SK-N-DZ (cell line): ENCODE results near the gene GNG2. TPM values are rescaled to one million over a fixed set of nuclear protein-coding genes. Genes with fewer than 3 reads are reported as not detected.
A peak's percentile ranks its signal among the peaks of the same experiment; 100 is the strongest.

Experiments used
- DNase-seq: peaks from one replicate; pipeline ENCODE4 v3.0.0-alpha.2; 2015; ENCODE audit warnings: low spot score
- polyA plus RNA-seq, 2 experiments: library from polyadenylated mRNA; depleted of rRNA; stranded (reverse); fragments of >200 nt; gene quantifications; 2 replicates each; pipeline ENCODE4 v1.2.3, GENCODE V29; 2014

GNG2 gene
- polyA plus RNA-seq (2014; cell fraction: cytosol; rRNA removed): 24.7 and 30.0 TPM in 2 replicates
- polyA plus RNA-seq (2014; cell fraction: nucleus; rRNA removed): 7.7 and 10.0 TPM in 2 replicates

DNA sequence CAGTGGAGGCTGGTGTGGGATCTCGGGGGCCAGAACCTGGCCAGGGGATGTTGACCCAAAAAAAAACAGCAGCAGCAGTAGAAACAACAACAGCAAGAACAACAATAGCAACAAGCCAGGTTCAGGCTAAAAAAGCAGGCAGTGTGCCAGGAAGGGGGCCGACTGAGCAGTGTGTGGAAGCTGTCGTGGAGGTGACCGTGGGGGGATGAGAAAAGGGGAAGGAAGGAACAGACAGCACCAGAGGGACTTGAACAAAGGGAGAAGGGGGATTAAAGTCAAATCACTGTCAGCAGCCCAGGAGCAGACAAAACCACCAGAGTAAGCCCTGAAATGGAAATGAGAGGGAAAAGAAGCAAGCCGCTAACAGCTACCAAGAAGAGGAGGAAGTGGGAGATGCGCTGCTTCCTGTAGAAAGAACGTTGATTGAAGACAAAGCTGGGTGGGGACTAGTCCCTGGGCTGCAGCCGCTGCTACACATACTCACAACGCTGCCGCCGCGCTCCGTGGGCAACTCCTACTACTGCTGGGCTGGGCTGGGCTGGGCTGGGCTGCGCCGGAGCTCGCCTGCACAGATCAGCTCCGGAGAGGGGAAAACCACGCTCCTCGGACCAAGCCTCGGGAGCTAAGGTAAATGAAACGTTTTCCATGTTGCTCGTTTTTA, at the start of gene GNG2:
Gene GNG2 (plus strand): TSS at position 449 of the 661 bp plus-strand sequence. CDS start 90,067 bp downstream, outside the sequence.
- peak; percentile 69 for DNase-seq

DNA sequence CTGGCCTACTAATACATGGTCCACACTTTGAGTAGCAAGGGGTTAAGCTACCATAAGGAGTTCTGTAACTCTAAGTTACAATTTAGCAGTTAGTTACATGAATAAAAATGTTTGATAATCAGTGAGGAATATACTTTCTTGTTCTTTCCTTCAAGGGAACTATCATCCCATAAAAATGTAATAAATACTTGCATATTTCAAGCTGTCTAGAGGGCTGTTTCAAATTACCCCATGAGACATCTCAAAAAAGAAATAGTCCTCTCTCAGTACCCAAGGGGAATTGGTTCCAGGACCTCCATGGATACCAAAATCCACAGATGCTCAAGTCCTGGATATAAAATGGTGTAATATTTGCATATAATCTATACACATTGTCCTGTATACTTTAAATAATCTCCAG, 48.7 kb upstream of the GNG2 start:
- no peak for DNase-seq

DNA sequence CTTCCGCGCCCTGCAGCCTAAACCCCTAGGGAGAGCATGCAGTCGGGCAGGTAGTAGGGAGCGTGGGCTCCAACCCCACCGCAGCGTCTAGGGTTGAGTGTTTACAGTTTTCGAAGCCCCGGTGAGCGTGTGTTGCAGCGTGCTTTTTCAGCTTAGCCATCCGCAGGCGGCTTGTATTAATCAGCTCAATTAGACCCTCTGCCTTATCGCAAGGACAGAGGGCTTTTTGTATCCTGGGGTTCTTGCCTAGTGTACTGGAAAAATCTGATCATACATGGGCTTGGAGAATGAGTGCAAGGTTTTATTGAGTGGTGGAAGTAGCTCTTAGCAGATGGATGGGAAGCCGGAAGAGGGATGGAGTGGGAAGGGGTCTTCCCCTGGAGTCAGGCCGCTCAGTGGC, 44.4 kb upstream of the GNG2 start:
- no peak for DNase-seq

DNA sequence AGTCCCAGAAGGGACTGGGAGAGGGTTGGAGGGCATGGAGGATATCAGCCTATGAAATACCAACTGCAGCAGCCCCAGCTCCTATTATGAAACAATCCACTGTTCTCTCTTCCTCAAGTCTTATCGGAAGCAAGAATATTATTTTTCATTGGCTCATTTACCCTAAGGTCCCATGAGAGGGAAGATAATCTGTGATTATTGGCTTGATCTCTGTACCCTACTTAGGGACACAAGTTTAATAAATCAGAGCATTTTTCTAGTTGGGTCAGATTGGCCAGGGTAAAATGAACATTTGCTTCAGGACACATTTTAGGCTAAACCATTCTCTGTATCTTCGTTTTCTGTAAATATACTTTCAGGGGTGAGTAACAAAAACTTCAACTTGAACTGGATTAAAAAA, 43.1 kb upstream of the GNG2 start:
- no peak for DNase-seq

DNA sequence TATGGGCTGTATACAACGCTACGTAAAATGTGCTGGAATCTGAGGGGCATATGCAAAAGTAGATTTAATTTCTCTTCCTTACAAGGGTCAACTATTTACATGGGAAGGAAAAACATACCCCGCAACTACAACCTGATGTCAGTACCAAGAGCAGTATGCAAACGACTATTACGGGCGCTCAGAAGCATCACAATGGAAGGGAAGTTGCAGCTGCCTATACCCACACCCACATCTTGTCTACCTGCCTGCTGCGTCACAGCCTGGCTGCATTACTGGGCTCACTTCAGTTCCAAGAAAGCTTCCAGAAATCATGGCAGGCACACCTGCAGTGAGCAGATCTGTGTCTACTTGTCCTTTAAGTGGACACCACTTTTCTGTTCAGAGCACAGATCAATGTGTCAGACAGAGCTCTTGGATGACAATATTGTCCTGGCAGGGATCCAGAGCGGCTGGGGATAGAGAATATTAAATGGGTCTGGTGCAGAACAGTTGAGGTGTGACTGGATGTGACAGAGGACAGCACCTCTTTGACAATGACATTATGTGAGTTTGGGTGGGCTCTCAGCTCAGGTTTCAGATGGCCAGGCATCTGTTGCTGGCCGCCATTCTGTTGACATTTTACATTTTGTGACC, 41.5 kb upstream of the GNG2 start:
- peak; percentile 62 for DNase-seq

DNA sequence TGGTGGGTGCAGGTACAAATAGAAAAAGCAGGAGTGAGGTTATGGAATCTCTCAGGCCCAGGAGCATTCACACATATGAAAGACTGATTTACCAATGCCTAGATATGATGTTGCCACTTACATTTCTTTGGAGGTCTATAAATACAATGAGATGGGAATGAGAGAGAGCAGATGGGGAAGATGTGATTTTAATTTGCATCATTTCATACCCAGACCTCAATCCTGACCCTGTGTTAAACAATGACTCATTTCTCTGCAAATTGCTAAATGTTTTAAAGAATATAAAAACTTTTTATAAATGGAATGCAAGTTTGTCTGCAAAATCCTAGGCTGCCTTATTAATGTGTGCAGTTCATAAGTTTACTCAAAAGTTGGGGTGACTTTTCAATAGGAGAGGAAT, 38.6 kb upstream of the GNG2 start:
- DNase-seq: no peak

DNA sequence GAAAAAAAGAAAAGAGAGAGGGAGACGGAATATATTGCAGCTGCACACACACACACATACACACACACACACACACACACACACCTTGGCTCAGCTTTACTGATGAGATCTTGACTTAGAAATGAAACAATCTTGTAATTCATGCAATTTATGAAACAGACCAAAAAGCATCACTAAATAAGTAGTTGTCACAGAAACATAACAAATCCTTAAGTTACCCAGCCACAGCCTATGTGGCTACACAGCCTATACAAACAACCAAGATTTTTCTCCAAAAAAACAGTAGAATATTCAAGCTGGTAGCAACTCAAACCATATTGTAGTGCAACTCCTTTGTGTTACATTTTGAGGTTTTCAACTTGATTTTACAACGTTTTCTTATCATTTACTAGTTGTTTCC, 37.9 kb upstream of the GNG2 start:
- DNase-seq: no peak

DNA sequence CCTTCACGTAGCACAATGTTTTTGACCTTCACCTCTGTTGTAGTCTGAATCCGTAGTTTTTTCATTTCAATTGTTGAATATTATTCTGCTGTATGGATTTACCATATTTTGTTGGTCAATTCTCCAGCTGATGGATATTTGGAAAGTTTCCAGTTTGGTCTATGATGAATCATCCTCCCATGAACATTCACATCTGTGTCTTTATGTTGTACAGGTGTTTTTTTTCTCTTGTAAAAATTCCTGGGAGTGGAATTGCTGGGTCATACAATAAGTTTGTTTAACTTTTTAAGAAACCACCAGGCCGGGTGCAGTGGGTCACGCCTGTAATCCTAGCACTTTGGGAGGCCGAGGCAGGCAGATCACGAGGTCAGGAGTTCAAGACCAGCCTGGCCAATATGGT, 36.7 kb upstream of the GNG2 start:
- no peak for DNase-seq

DNA sequence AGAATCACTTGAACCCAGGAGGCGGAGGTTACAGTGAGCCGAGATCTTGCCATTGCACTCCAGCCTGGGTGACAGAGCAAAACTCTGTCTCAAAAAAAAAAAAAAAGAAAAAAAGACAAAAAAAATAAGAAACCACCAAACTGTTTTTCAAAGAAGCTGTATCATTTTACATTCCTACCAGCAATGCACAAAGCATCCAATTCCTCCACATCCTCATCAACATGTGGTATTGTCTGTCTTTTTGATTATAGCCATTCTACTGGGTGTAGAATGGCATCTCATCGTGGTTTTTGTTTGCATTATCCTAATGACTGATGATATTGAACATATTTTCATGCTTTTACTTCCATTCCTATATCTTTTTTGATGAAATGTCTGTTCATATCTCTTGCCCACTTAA, 36.2 kb upstream of the GNG2 start:
- no peak for DNase-seq

DNA sequence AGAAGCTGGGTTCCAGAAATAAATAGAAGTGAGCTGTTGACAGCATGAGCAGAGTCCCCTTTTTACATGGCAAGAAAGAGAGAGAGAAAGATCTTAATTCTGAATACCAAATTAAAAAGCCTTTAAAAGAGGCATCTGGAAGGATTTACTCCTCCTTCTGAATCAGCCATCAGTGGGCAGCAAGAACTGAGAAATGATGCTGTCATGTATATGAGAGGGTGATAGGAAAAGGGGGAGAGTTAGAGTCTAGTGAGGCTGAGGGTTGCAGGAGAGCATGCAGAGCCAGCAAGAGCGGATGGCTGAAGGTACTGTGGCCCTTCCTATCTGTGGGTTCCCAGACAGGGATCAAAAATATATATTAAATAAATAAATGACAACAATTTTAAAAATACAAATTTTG, 34.5 kb upstream of the GNG2 start:
- no peak for DNase-seq

DNA sequence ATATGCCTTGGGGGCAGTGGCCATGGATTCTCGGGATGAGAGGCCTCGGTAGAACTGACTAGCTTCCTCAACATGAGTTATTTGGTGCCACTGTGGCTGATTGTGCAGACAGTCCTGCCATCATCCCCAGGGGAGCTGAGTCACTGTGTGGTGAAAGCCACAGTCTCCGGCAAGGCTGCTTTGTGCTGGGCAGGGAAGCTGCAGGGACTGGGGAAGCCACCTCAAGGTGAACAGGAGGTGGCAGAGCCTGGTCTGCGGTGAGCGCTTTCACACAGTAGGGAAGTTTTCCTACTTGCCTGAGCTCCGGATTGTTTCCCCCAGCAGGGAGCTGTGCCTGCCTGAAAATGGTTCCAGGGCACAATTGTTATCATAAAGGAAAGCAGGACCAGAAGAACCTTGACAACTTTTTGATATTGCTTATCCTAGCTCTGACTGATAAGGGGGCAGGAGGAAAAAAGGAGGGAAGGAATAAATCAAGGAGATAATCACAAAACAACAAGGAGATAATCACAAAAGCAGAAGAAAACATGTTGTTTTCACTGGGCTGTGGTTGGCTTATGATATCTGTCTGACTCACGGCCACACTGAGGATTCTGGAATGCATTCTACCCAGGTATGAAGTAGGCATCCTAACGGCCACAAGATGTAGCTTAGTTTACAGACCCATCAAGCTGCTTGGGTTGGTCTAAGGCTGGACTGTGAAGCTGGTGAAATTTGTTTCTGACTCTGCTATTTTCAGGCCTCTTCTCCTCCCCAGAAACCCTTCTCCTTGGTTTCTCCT, 32.2 kb upstream of the GNG2 start:
- no peak for DNase-seq

DNA sequence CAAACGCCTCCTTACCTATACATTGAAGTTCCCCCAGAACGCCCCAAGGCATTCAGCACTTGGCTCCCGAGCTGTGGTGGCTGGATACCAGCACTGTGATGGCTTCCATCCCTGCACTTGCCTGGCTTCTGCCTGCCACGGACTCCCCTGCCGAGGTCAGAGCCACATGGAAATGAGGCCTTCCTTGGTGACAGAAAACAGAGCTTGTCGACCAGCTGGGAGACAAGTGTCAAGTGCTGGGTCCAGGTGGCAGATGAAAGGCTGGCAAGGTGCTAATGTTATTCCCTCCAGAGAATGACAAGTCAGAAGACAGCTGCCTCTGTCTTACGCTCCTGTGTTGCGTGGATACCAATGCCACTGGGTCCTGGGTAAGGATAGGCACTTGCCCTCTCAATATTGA, 26.2 kb upstream of the GNG2 start:
- DNase-seq: peak; percentile 79

DNA sequence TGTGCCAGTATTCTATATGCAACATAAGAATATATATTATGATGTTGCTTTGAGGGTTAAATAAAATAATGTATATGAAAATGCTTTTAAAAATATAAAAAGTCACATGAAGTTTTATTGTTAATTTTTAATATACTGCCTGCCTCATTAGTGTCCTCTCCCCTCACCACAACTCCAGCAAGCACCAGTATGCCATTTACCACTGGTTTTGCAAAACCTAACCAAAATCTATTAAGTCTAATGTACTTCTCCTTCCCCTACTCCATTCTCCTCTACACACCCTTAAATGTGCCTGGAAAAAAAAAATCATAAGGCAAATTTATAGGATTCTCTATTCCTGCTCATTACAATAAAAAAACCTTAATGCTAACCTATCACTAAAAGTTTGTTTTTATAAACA, 24.0 kb upstream of the GNG2 start:
- no peak for DNase-seq

DNA sequence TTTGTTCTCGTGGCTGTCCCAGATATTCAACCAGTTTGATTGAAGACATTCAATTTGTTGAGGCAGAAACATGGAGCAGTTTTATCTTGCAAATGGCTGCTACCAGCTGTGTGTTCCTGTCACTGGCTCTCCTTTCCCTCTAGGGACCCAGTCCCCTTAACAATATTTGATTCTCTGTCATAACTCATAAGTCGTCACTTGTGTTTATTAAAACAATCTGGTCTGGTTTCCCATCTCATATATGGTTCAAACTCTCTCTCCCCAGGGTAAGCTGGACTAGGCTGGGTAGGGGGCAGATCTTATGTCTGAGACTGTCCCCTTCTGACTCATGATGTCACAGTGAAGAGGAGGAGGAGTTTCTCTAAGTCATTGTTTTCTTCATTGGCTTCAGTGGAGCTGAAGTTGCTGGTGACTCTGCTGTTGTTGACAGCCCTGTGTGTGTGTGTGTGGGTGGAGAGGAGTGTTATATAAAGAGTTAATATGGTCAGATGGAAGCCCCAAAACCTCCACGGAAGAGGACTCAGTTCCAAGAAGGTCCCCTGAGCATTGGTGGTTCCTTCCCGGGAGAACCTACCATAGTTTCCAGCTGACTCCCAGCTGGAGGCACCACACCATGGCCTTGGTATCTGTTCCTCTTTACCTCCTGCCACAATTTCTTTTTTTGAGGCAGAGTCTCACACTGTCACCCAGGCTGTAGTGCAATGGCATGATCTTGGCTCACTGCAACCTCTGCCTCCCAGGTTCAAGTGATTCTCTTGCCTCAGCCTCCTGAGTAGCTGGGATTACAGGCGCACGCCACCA, 16.1 kb upstream of the GNG2 start:
- peak; percentile 61 for DNase-seq

DNA sequence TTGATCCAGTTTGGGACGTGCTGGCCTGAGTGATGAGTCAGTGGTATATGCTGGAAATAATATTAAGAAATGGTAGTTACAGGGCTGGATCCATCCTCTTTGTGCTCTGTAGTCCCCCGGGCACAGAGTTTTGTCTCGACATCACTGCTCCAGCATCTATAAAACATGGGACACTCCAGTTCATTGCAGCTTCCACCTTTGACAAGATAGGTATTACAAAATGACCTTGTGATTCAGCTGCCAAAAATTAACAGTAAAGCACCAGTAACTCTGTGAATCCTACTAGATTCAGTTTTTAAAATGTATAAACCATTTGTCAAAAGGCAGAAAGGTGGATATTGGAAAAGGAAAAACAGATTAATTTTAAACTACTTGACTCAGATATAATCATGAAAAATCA, 14.6 kb upstream of the GNG2 start:
- DNase-seq: no peak

DNA sequence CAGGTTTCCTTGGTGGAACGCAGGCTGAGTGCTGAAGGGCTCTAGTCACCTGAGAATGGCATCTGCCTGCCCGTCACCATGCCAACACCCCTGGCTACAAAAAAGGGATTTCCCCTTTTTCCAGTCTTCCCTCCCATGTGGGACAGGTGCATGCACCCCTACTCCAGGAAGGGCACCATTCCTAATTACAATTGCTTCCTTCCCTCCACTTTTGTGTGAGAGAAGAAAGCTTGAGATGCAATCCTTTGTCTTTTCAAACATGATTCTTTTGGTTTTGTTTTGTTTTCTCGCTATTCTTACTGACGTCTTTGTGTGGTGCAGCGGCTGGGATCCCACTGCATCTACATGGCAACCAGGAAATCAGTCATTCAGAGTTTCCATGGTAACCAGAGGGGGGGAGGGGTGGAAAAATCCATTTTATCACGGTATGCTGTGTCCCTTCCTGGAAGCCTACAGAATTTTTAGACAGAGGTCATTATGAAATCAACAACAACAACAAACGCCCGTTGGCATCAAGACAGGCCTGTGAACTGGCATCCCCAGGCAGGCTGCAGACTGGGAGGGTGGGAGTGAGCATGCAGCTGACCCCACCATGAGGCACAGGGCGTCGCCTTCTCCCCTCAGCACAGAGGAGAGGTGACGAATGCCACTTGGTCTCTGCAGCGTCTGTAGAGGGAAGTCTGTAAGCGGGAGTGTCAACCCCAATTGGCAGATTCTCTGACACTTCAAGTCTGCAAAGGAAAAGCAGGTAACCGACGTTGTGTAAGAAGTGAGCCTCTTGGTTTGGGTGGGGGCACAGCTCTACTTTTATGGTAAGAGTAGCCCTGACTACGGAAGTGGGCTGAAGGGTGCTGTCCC, 13.6 kb upstream of the GNG2 start:
- peak; percentile 41 for DNase-seq

DNA sequence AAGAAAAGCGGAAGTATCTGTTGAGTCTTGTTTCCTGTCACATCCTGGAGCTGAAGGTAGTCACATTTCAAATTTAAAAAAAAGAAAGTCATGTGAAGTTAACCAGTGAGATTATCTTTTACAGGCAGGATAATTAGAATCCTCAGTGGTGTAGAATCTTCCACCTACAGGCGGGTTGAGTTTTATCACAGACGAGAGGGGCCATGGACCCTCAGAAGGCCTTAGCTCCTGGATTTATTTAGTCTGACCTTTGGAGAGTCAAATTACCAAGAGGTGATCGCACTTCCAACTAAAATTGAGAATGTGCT, 13.0 kb upstream of the GNG2 start:
- no peak for DNase-seq

DNA sequence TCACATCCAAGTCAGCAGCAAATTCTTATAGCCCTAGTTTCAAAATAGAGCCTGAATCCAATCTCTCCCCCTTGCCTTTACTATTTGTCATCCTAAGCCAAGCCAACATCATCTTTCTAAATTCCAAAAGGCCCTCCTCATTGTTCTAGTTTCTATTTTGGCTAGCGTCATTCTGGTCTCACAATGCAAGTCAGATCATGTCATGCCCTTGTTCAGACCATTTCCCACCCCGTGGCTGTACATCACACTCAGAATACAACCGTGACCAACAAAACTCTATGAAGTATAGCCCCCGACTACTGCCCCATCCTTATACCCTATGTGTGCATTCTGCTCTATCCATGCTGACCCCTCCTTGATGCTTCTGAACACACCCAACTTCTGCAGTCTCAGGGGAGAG, 12.3 kb upstream of the GNG2 start:
- DNase-seq: no peak

DNA sequence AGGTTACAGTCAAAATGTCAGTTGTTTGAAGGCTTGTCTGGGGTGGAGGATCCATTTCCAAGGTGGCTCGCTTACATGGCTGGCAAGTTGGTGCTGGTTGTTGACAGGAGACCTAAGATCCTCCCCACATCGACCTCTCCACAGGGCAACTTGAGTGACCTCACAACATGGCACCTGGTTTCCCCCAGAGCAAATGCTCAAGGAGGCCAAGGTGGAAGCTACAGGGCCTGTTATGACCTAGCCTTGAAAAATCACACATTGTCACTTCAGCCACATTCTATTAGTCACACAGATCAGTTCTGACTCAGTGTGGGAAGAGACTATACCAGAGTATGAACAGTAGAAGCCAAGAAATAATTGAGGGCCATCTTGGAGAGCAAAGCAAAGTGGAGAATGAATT, 11.3 kb upstream of the GNG2 start:
- DNase-seq: no peak

DNA sequence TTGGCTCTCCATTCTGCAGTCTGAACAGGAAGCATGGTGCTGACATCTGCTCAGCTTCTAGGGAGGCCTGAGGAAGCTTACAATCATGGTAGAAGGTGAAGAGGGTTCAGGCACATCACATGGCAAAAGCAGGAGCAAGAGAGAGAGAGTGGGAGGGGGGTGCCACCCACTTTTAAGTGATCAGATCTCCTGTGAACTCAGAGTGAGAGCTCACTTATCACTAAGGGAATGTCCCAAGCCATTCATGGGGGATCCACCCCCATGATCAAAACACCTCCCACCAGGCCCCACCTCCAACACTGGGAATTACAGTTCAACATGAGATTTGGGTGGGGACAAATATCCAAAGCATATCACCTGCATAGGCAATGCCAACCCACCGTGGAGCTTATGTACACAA, 9.8 kb upstream of the GNG2 start:
- no peak for DNase-seq

DNA sequence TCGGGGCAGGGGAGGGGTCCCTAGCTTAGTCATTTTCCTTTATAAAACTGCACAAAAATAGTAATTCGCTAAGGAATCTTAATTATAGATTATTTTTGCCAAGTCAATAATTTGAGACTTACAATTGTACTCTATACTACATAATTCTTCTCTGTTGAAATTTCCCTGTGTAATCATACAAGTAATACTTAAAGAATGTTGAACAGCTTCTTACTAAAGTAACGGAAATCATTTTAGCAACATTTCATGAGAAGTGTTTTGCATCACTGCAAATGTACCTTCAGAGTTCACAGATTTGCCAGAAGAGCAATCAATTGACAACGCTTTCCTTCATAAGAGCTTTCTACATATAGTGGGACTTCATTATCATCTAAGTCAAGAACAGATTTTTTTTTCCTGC, 7.9 kb upstream of the GNG2 start:
- DNase-seq: no peak
